Fibroblast of lung (primary cell): ENCODE data around the gene ZNF821.
"Not testable (repeated sequence)": the region's sequence is repeated elsewhere in the genome, so short reads cannot be mapped to it uniquely, and the experiment has no call there.

Experiments used
- EZH2 ChIP-seq: IDR thresholded peaks from 2 replicates; pipeline ENCODE4 v1.5.1; 2012; ENCODE audit warnings: low read length, control low read depth, mild to moderate bottlenecking; ENCODE audit errors: missing control alignments
- TF ChIP-seq, protein P1 (sequence below), 2 donors: IDR thresholded peaks in 1 of 2; conservative IDR thresholded peaks in 1 of 2; 1 replicate in 1 of 2; 2 replicates in 1 of 2; pipeline ENCODE4 v1.5.1; 2011 to 2012; ENCODE audit warnings: low read length in 2 of 2, control low read depth in 1 of 2, inconsistent platforms in 1 of 2, low read depth in 1 of 2, mild to moderate bottlenecking in 1 of 2

DNA sequence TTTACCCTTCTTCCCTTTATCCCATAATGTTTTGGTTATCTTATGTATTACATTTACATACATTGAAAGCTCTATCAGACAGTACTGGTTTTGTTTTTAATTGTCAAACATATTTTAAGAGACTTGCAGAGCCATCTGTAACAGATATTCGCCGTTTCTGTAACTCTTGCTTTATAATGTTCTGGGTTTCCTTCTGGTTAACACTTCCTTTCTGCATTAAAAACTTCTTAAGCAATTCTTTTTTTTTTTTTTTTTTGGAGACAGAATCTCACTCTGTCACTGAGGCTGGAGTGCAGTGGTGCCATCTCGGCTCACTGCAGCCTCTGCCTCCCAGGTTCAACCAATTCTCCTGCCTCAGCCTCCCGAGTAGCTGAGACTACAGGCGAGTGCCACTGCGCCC is 21.8 kb upstream of the ZNF821 start:
- TF ChIP-seq, protein P1, sequence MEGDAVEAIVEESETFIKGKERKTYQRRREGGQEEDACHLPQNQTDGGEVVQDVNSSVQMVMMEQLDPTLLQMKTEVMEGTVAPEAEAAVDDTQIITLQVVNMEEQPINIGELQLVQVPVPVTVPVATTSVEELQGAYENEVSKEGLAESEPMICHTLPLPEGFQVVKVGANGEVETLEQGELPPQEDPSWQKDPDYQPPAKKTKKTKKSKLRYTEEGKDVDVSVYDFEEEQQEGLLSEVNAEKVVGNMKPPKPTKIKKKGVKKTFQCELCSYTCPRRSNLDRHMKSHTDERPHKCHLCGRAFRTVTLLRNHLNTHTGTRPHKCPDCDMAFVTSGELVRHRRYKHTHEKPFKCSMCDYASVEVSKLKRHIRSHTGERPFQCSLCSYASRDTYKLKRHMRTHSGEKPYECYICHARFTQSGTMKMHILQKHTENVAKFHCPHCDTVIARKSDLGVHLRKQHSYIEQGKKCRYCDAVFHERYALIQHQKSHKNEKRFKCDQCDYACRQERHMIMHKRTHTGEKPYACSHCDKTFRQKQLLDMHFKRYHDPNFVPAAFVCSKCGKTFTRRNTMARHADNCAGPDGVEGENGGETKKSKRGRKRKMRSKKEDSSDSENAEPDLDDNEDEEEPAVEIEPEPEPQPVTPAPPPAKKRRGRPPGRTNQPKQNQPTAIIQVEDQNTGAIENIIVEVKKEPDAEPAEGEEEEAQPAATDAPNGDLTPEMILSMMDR (conservative IDR thresholded peaks at IDR 0.05 in 1 of 2, IDR thresholded peaks at IDR 0.05 in 1 of 2; ENCODE audit: low read depth in 1 of 2, low read length in 2 of 2): not testable (repeated sequence)
- not testable (repeated sequence) for TF ChIP-seq EZH2
